ENCODE measurements around the gene ATP5PD.

Gene ATP5PD

DNA sequence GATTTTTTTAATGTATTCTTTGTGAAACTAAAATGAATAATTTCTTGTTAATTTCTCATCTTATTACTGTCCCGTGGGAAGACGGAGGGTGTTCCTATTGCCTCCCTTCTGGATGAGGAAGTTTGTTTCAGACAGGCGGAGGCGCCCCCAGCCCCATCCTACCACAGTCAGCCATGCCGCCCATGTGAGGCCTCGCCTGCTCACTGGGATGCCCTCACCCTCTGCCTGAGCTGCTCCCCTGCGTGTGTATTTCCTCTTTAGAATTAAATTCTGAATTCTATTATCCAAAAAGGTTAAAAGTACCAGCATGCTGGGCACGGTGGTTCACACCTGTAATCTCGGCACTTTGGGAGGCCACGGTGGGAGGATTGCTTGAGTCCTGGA, 14.3 kb upstream of the ATP5PD start:
- no peaks in the 10 kb centered on the region for H3K27me3 ChIP-seq (ENCODE audit: control insufficient read depth, insufficient read depth, low read length)
- H3K79me2 ChIP-seq: no peaks in the 10 kb centered on the region
- no peak overlapping the region for H3K27ac ChIP-seq
- no peak overlapping the region for H2AFZ ChIP-seq
- no peak overlapping the region for H3K9ac ChIP-seq
- no peak overlapping the region for H3K4me3 ChIP-seq (ENCODE audit: low read depth, low read length)
- H3K4me2 ChIP-seq (ENCODE audit: low read length): no peak overlapping the region
- H3K9me3 ChIP-seq (ENCODE audit: control insufficient read depth, low read length): no peaks in the 10 kb centered on the region
- no peaks in the 10 kb centered on the region for H3K4me1 ChIP-seq
- TF ChIP-seq, protein P1, sequence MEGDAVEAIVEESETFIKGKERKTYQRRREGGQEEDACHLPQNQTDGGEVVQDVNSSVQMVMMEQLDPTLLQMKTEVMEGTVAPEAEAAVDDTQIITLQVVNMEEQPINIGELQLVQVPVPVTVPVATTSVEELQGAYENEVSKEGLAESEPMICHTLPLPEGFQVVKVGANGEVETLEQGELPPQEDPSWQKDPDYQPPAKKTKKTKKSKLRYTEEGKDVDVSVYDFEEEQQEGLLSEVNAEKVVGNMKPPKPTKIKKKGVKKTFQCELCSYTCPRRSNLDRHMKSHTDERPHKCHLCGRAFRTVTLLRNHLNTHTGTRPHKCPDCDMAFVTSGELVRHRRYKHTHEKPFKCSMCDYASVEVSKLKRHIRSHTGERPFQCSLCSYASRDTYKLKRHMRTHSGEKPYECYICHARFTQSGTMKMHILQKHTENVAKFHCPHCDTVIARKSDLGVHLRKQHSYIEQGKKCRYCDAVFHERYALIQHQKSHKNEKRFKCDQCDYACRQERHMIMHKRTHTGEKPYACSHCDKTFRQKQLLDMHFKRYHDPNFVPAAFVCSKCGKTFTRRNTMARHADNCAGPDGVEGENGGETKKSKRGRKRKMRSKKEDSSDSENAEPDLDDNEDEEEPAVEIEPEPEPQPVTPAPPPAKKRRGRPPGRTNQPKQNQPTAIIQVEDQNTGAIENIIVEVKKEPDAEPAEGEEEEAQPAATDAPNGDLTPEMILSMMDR (IDR thresholded peaks at IDR 0.05): no peak
- no peaks in the 10 kb centered on the region for H3K36me3 ChIP-seq (ENCODE audit: control insufficient read depth, insufficient read depth, low read length)

DNA sequence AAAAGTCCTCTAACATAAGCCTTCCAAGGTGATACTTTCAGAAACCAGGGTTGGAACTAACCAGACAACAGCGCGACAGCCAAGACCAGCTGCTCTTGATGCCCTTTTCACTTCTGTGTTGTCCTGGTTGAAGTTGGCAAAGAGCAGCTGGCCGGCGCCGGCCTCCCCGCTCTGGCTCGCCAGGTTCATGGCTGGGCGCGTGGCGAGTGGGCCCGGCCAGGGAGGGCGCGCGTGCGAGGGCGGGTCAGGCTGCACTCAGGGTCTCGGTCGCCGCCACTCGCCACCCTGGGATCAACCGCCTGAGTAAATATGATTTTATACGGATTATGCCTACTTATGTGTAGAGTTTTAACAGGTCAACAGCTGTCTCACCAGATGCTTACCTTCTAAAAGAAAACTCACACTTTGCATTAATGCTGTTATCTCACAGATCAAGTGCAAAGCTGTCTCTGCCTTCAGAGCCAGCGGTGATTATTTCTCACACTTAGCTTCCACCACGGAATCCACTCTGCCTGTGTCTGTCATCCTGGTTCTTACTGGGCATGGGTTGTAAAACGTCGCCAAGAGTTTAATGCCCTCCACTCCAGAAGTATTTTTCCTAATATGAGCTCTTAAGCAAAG, 13.8 kb upstream of the ATP5PD start:
- Histone ChIP-seq H3K9ac (no peak overlapping the region), H3K27me3 (ENCODE audit: control insufficient read depth, insufficient read depth, low read length) (no peaks in the 10 kb centered on the region), H3K27ac (no peak overlapping the region)

DNA sequence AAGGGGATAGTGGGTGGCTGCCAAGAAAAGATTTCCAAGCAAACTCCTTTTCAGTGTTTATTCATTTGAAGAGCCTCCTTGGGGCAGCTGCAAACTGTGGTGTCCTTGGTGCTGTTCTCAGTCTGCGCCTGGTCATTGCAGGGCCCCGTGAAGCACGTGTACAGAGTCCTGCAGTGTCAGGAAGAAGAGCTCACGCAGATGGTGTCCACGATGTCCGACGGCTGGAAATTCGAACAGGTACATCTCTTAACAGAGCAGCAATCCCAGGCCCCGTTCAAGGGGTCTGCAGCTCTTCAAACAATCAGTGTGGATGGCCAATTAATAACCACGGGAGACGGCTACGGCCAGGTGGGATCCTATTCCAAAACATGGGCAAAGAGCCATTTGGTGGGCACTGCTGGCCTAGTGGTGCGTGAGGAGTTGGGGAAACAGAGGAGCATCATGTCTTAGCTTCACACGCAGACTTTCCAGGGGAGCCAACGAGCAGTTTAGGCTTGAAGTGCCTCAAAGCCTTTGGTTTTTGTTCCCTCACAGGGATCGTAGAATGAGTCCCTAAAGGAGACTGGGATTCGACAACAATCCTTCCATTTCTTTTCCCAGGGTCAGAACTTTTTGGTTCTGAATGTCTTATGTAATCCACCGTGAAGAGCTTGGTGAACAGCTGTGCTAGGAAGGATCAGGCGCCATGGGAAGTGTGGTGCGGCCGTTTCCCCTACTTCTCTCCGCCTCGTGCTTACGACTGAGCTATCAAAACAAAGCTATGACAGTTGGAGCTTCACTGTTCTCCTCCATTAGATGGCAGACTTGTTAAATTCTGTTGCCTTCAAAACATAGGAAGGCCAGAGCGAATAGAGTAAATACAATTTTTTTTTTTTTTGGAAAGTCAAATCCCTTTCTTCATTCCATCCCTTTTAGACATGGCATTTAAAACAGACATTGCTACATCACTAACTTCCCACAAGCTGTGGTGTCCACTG, 12.9 kb upstream of the ATP5PD start:
- Histone ChIP-seq H3K9ac (no peak overlapping the region), H3K27me3 (ENCODE audit: control insufficient read depth, insufficient read depth, low read length) (no peaks in the 10 kb centered on the region), H2AFZ (no peak overlapping the region), H3K79me2 (peaks cover 1% of the 10 kb centered on the region), H3K4me2 (ENCODE audit: low read length) (no peak overlapping the region), H3K27ac (no peak overlapping the region), H3K4me1 (no peaks in the 10 kb centered on the region), H3K9me3 (ENCODE audit: control insufficient read depth, low read length) (no peaks in the 10 kb centered on the region), H3K4me3 (ENCODE audit: low read depth, low read length) (no peak overlapping the region), H3K36me3 (ENCODE audit: control insufficient read depth, insufficient read depth, low read length) (no peaks in the 10 kb centered on the region)
- TF ChIP-seq, protein P1 (IDR thresholded peaks at IDR 0.05): peak; percentile 21

More for the DNA sequence above, 13.8 kb upstream of the ATP5PD start:
- H3K79me2 ChIP-seq: no peaks in the 10 kb centered on the region
- H3K36me3 ChIP-seq (ENCODE audit: control insufficient read depth, insufficient read depth, low read length): no peaks in the 10 kb centered on the region
- no peak overlapping the region for H2AFZ ChIP-seq
- H3K9me3 ChIP-seq (ENCODE audit: control insufficient read depth, low read length): no peaks in the 10 kb centered on the region
- H3K4me3 ChIP-seq (ENCODE audit: low read depth, low read length): no peak overlapping the region
- no peak overlapping the region for H3K4me2 ChIP-seq (ENCODE audit: low read length)
- TF ChIP-seq, protein P1 (IDR thresholded peaks at IDR 0.05): no peak
- no peaks in the 10 kb centered on the region for H3K4me1 ChIP-seq

DNA sequence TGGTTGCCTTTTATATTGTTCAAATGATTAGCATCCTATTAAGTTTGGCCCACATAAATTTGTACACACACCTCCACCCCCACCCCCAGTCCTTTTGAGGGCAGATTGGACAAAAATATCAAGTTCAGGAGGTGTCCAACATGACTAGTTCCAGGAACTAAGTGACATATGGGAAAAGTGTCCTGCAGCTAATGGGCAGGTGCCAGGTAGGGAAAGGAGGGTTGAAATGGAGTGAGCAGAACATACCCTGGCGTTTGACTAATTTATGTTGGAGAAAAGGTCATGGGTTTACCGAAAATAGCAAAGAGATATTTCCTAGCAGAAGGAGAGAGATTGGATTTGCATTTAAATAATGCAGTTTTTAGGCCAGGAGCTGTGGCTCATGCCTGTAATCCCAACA, 5.2 kb upstream of the ATP5PD start:
- H3K27ac ChIP-seq: no peak overlapping the region
- H3K4me3 ChIP-seq (ENCODE audit: low read depth, low read length): no peak overlapping the region

More for the DNA sequence above, 5.2 kb upstream of the ATP5PD start:
- Histone ChIP-seq H3K4me2 (ENCODE audit: low read length) (no peak overlapping the region), H3K27me3 (ENCODE audit: control insufficient read depth, insufficient read depth, low read length) (no peaks in the 10 kb centered on the region), H3K79me2 (peaks cover 3% of the 10 kb centered on the region), H3K9ac (no peak overlapping the region), H3K9me3 (ENCODE audit: control insufficient read depth, low read length) (no peaks in the 10 kb centered on the region), H3K36me3 (ENCODE audit: control insufficient read depth, insufficient read depth, low read length) (no peaks in the 10 kb centered on the region), H2AFZ (no peak overlapping the region), H3K4me1 (no peaks in the 10 kb centered on the region)
- TF ChIP-seq, protein P1 (IDR thresholded peaks at IDR 0.05): no peak

Measured in parathyroid adenoma (tissue), 2 donors.